Parathyroid adenoma (tissue), 2 donors: ENCODE measurements around the gene SPAG16.

Experiments used
- H2AFZ ChIP-seq: fragments of 300-600 bp; sonication (generic); one replicate; pipeline ENCODE4 v1.7.0; 2017; ENCODE audit warnings: antibody characterized with exemption, mild to moderate bottlenecking
- H3K27ac ChIP-seq: fragments of 300-600 bp; sonication (generic); one replicate; pipeline ENCODE4 v1.7.0; 2017
- H3K27me3 ChIP-seq: fragments of 300-600 bp; sonication (generic); one replicate; pipeline ENCODE4 v1.7.0; 2017; ENCODE audit warnings: low read length; ENCODE audit not compliant: control insufficient read depth, insufficient read depth
- H3K36me3 ChIP-seq: fragments of 300-600 bp; sonication (generic); one replicate; pipeline ENCODE4 v1.7.0; 2017; ENCODE audit warnings: low read length; ENCODE audit not compliant: control insufficient read depth, insufficient read depth
- H3K4me1 ChIP-seq: fragments of 300-600 bp; sonication (generic); one replicate; pipeline ENCODE4 v1.7.0; 2017; ENCODE audit warnings: control low read depth
- H3K4me2 ChIP-seq: fragments of 300-600 bp; sonication (generic); one replicate; pipeline ENCODE4 v1.7.0; 2017; ENCODE audit warnings: low read length
- H3K4me3 ChIP-seq: fragments of 300-600 bp; sonication (generic); one replicate; pipeline ENCODE4 v1.7.0; 2017; ENCODE audit warnings: low read depth, low read length
- H3K79me2 ChIP-seq: fragments of 300-600 bp; sonication (generic); one replicate; pipeline ENCODE4 v1.7.0; 2017; ENCODE audit warnings: control low read depth
- H3K9ac ChIP-seq: fragments of 300-600 bp; sonication (generic); one replicate; pipeline ENCODE4 v1.7.0; 2017; ENCODE audit warnings: mild to moderate bottlenecking
- H3K9me3 ChIP-seq: fragments of 300-600 bp; sonication (generic); one replicate; pipeline ENCODE4 v1.7.0; 2017; ENCODE audit warnings: low read length; ENCODE audit not compliant: control insufficient read depth
- CTCF ChIP-seq: fragments of 300-600 bp; sonication (generic); IDR thresholded peaks from one replicate; pipeline ENCODE4 v1.7.0; 2017; ENCODE audit warnings: antibody characterized with exemption, mild to moderate bottlenecking
- donor health status: primary hyperparathyroidism.

SPAG16 gene

GRCh38 chr2:213627835-213628460 is 343.7 kb downstream of the SPAG16 start:
- H3K27me3 ChIP-seq, result no peaks in the 10 kb centered on the region
- no peak overlapping the region for H2AFZ ChIP-seq
- H3K9ac ChIP-seq, result no peak overlapping the region
- no peaks in the 10 kb centered on the region for H3K4me1 ChIP-seq
- no peaks in the 10 kb centered on the region for H3K79me2 ChIP-seq
- H3K27ac ChIP-seq, result no peak overlapping the region
- H3K4me3 ChIP-seq, result no peak overlapping the region
- no peaks in the 10 kb centered on the region for H3K36me3 ChIP-seq
- no peaks in the 10 kb centered on the region for H3K9me3 ChIP-seq
- H3K4me2 ChIP-seq, result no peak overlapping the region
- TF ChIP-seq CTCF, result no peak

- Histone ChIP-seq H3K27me3 (no peaks in the 10 kb centered on the region), H3K9me3 (no peaks in the 10 kb centered on the region), H3K4me1 (no peaks in the 10 kb centered on the region), H3K4me3 (no peak overlapping the region), H3K27ac (no peak overlapping the region), H3K9ac (no peak overlapping the region), H3K79me2 (no peaks in the 10 kb centered on the region), H3K36me3 (no peaks in the 10 kb centered on the region), H3K4me2 (no peak overlapping the region), H2AFZ (no peak overlapping the region)
- no peak for TF ChIP-seq CTCF
Measured at GRCh38 chr2:213640738-213641425, 356.6 kb downstream of the SPAG16 start.

GRCh38 chr2:213644926-213645325 is 360.7 kb downstream of the SPAG16 start:
- no peak overlapping the region for H3K4me3 ChIP-seq
- no peaks in the 10 kb centered on the region for H3K27me3 ChIP-seq
- no peak overlapping the region for H2AFZ ChIP-seq
- no peak overlapping the region for H3K9ac ChIP-seq
- no peaks in the 10 kb centered on the region for H3K4me1 ChIP-seq
- H3K27ac ChIP-seq, result no peak overlapping the region
- H3K9me3 ChIP-seq, result no peaks in the 10 kb centered on the region
- H3K79me2 ChIP-seq, result no peaks in the 10 kb centered on the region
- H3K36me3 ChIP-seq, result no peaks in the 10 kb centered on the region
- H3K4me2 ChIP-seq, result no peak overlapping the region
- TF ChIP-seq CTCF, result no peak

- no peaks in the 10 kb centered on the region for H3K27me3 ChIP-seq
- no peak overlapping the region for H3K4me3 ChIP-seq
Measured at GRCh38 chr2:213649176-213649575, 364.9 kb downstream of the SPAG16 start.

More at GRCh38 chr2:213649176-213649575, 364.9 kb downstream of the SPAG16 start:
- Histone ChIP-seq H3K79me2 (no peaks in the 10 kb centered on the region), H3K36me3 (no peaks in the 10 kb centered on the region), H2AFZ (no peak overlapping the region), H3K4me1 (no peaks in the 10 kb centered on the region), H3K9me3 (no peaks in the 10 kb centered on the region), H3K4me2 (no peak overlapping the region), H3K27ac (no peak overlapping the region), H3K9ac (no peak overlapping the region)
- no peak for TF ChIP-seq CTCF
